ENCODE results near the gene ADGRB2. TPM values are rescaled to one million over a fixed set of nuclear protein-coding genes. Genes with fewer than 3 reads are reported as not detected.

ADGRB2 gene
- total RNA-seq (under 1 TPM; 0.39 to 0.71 TPM), total RNA-seq (0.09 to 3.8 (median 0.91) reads per million in 172 experiments)
- polyA plus RNA-seq (2013, experiment 1 of 2), result 0.67 TPM
- polyA plus RNA-seq (2013, experiment 2 of 2), result 1.1 TPM

- no peaks in the 10 kb centered on the region for H3K36me3 Mint-ChIP-seq (ENCODE audit: low read depth)
- Histone ChIP-seq H3K27ac (ENCODE audit: low read depth in 1 of 2, low read length in 2 of 2) (no peak within 1 kb of the TSS), H3K4me1 (ENCODE audit: insufficient read depth, low read length) (peaks cover 49% of the 10 kb centered on the region), H3K27me3 (ENCODE audit: control insufficient read depth in 1 of 2, insufficient read depth in 2 of 2, low read length in 2 of 2) (peaks cover 11% of the 10 kb centered on the region in 2 experiments), H3K9me3 (ENCODE audit: control insufficient read depth in 1 of 2, insufficient read depth in 1 of 2, low read length in 2 of 2) (peaks cover 0 to 4% of the 10 kb centered on the region in 2 experiments), H3K36me3 (ENCODE audit: insufficient read depth, low read length) (no peaks in the 10 kb centered on the region), H3K4me3 (ENCODE audit: low read length) (peak within 1 kb of the TSS; percentile 42)
- peak in 4 of 14 experiments; percentile 24 to 65 (median 46) for DNase-seq
- peak within 1 kb of the TSS; percentile 94 for H3K4me3 Mint-ChIP-seq
- ChIA-PET POLR2A (interaction anchor here (1.7 kb wide), 1 partner anchor 25 kb away, joined by 4 read pairs; no protein-coding TSS in a partner anchor), CTCF (interaction anchor here (1.4 to 3.6 kb wide), 2 partner anchors 11 to 25 kb away, joined by 3 to 14 read pairs; no protein-coding TSS in a partner anchor)
- intact Hi-C loops (cut with DNase I, micrococcal nuclease), result loop anchor here (5.0 kb wide), 3 partner anchors 198 to 308 kb away; partner anchors contain the start of gene TMEM39B (in 1 of the 2)
- H3K9me3 Mint-ChIP-seq, result no peaks in the 10 kb centered on the region
- H3K4me1 Mint-ChIP-seq (ENCODE audit: low read depth), result peaks cover 35% of the 10 kb centered on the region
- ATAC-seq (ENCODE audit: poor library complexity), result peak; percentile 24
- no peak within 1 kb of the TSS for H3K27ac Mint-ChIP-seq
- no peak for TF ChIP-seq CTCF (IDR thresholded peaks at IDR 0.05)
- peaks cover 15% of the 10 kb centered on the region for H3K27me3 Mint-ChIP-seq
Observed at GRCh38 chr1:31764312-31765040, at the start of gene ADGRB2. TSS of gene ADGRB2 (minus strand) at chr1:31764340. CDS start at chr1:31757221, 7,119 bp downstream.

GRCh38 chr1:31812158-31812829, 48.2 kb upstream of the ADGRB2 start:
- DNase-seq, result no peak
- Histone ChIP-seq H3K36me3 (ENCODE audit: insufficient read depth, low read length) (no peaks in the 10 kb centered on the region), H3K4me3 (ENCODE audit: low read length) (no peak overlapping the region), H3K27me3 (ENCODE audit: control insufficient read depth in 1 of 2, insufficient read depth in 2 of 2, low read length in 2 of 2) (no peaks in the 10 kb centered on the region), H3K9me3 (ENCODE audit: control insufficient read depth in 1 of 2, insufficient read depth in 1 of 2, low read length in 2 of 2) (no peaks in the 10 kb centered on the region), H3K27ac (ENCODE audit: low read depth in 1 of 2, low read length in 2 of 2) (no peak overlapping the region), H3K4me1 (ENCODE audit: insufficient read depth, low read length) (peaks cover 12% of the 10 kb centered on the region)
- TF ChIP-seq CTCF (IDR thresholded peaks at IDR 0.05), result no peak
- POLR2A ChIA-PET, result no interaction called here
- no peak for ATAC-seq (ENCODE audit: poor library complexity)
- no peak overlapping the region for H3K4me3 Mint-ChIP-seq
- no peaks in the 10 kb centered on the region for H3K36me3 Mint-ChIP-seq (ENCODE audit: low read depth)
- intact Hi-C loops (cut with DNase I, micrococcal nuclease), result no loop called here
- H3K9me3 Mint-ChIP-seq, result no peaks in the 10 kb centered on the region
- no peak overlapping the region for H3K27ac Mint-ChIP-seq
- H3K4me1 Mint-ChIP-seq (ENCODE audit: low read depth), result peaks cover 15% of the 10 kb centered on the region
- no peaks in the 10 kb centered on the region for H3K27me3 Mint-ChIP-seq
- CTCF ChIA-PET, result interaction anchor here (1.2 to 1.3 kb wide), 2 partner anchors 23 to 126 kb away, joined by 5 read pairs; partner anchors contain the start of gene PTP4A2

GRCh38 chr1:31811605-31812004, 47.5 kb upstream of the ADGRB2 start:
- DNase-seq (no peak), ATAC-seq (ENCODE audit: poor library complexity) (no peak)
- H3K27ac ChIP-seq (ENCODE audit: low read depth in 1 of 2, low read length in 2 of 2), result no peak overlapping the region
- POLR2A ChIA-PET, result no interaction called here
- Mint-ChIP-seq H3K4me3 (no peak overlapping the region), H3K9me3 (no peaks in the 10 kb centered on the region), H3K4me1 (ENCODE audit: low read depth) (peaks cover 9% of the 10 kb centered on the region), H3K27ac (no peak overlapping the region), H3K27me3 (no peaks in the 10 kb centered on the region), H3K36me3 (ENCODE audit: low read depth) (no peaks in the 10 kb centered on the region)
- TF ChIP-seq CTCF (IDR thresholded peaks at IDR 0.05), result no peak
- CTCF ChIA-PET, result interaction anchor here (1.2 kb wide), 1 partner anchor 23 kb away, joined by 5 read pairs; no protein-coding TSS in a partner anchor
- H3K4me3 ChIP-seq (ENCODE audit: low read length), result no peak overlapping the region
- peaks cover 9% of the 10 kb centered on the region for H3K4me1 ChIP-seq (ENCODE audit: insufficient read depth, low read length)
- intact Hi-C loops (cut with DNase I, micrococcal nuclease), result no loop called here
- H3K9me3 ChIP-seq (ENCODE audit: control insufficient read depth in 1 of 2, insufficient read depth in 1 of 2, low read length in 2 of 2), result no peaks in the 10 kb centered on the region
- no peaks in the 10 kb centered on the region for H3K27me3 ChIP-seq (ENCODE audit: control insufficient read depth in 1 of 2, insufficient read depth in 2 of 2, low read length in 2 of 2)
- no peaks in the 10 kb centered on the region for H3K36me3 ChIP-seq (ENCODE audit: insufficient read depth, low read length)

All from CD4-positive, alpha-beta T cell (primary cell).